Measurements from ENCODE around the gene TMCO4.
"Not testable (repeated sequence)": the region's sequence is repeated elsewhere in the genome, so short reads cannot be mapped to it uniquely, and the experiment has no call there.

The TMCO4 gene

GRCh38 chr1:19799230-19800075, at the start of gene TMCO4:
TSS of gene TMCO4 (minus strand) at chr1:19799916. CDS start at chr1:19780758, 19,158 bp downstream.
- peaks cover 15% of the 10 kb centered on the region for H3K4me1 Mint-ChIP-seq (ENCODE audit: low read depth)
- H3K9me3 Mint-ChIP-seq: no peaks in the 10 kb centered on the region
- peak within 1 kb of the TSS; percentile 78 for H3K27ac Mint-ChIP-seq
- H3K36me3 Mint-ChIP-seq (ENCODE audit: low read depth): peaks cover 3% of the 10 kb centered on the region
- H3K4me3 Mint-ChIP-seq: peak within 1 kb of the TSS; percentile 83
- peaks cover 5% of the 10 kb centered on the region for H3K27me3 Mint-ChIP-seq (ENCODE audit: low read depth)

DNA sequence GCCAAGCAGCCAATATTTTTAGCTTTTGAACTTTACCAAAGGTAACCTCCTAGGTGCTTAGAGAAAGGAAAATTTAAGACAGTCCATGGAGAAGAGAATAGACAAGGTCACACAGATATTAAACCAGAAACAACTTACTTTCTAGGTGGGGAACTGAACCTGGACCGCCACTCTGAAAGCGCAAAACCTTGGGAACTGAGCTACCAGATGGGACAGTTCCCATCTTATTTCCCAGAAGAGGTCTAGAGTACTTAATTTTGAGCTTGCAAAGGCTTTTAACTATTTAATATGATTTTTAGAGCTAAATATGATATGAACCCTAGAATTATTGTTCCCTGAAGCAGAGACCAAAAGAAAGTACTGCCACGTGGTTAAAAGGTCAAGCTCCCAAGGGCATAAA, 49.6 kb upstream of the TMCO4 start:
- H3K36me3 Mint-ChIP-seq (ENCODE audit: low read depth); H3K27ac Mint-ChIP-seq; H3K9me3 Mint-ChIP-seq; H3K4me3 Mint-ChIP-seq; H3K4me1 Mint-ChIP-seq (ENCODE audit: low read depth): not testable (repeated sequence)
- peaks cover 14% of the 10 kb centered on the region for H3K27me3 Mint-ChIP-seq (ENCODE audit: low read depth)

- H3K4me3 Mint-ChIP-seq; H3K36me3 Mint-ChIP-seq (ENCODE audit: low read depth); H3K9me3 Mint-ChIP-seq; H3K27ac Mint-ChIP-seq; H3K4me1 Mint-ChIP-seq (ENCODE audit: low read depth): not testable (repeated sequence)
- peaks cover 14% of the 10 kb centered on the region for H3K27me3 Mint-ChIP-seq (ENCODE audit: low read depth)
These were observed 47.6 kb upstream of the TMCO4 start for GRCh38 chr1:19847334-19847733.

- Mint-ChIP-seq H3K4me3 (no peak overlapping the region), H3K36me3 (ENCODE audit: low read depth) (no peaks in the 10 kb centered on the region), H3K27me3 (ENCODE audit: low read depth) (peaks cover 14% of the 10 kb centered on the region), H3K9me3 (no peaks in the 10 kb centered on the region), H3K4me1 (ENCODE audit: low read depth) (no peaks in the 10 kb centered on the region), H3K27ac (no peak overlapping the region)
These were observed 46.6 kb upstream of the TMCO4 start for GRCh38 chr1:19846338-19846737.

GRCh38 chr1:19845555-19845954, 45.8 kb upstream of the TMCO4 start:
- H3K27ac Mint-ChIP-seq: no peak overlapping the region
- H3K9me3 Mint-ChIP-seq: no peaks in the 10 kb centered on the region
- peaks cover 14% of the 10 kb centered on the region for H3K27me3 Mint-ChIP-seq (ENCODE audit: low read depth)
- no peaks in the 10 kb centered on the region for H3K4me1 Mint-ChIP-seq (ENCODE audit: low read depth)
- H3K36me3 Mint-ChIP-seq (ENCODE audit: low read depth): no peaks in the 10 kb centered on the region
- H3K4me3 Mint-ChIP-seq: no peak overlapping the region

DNA sequence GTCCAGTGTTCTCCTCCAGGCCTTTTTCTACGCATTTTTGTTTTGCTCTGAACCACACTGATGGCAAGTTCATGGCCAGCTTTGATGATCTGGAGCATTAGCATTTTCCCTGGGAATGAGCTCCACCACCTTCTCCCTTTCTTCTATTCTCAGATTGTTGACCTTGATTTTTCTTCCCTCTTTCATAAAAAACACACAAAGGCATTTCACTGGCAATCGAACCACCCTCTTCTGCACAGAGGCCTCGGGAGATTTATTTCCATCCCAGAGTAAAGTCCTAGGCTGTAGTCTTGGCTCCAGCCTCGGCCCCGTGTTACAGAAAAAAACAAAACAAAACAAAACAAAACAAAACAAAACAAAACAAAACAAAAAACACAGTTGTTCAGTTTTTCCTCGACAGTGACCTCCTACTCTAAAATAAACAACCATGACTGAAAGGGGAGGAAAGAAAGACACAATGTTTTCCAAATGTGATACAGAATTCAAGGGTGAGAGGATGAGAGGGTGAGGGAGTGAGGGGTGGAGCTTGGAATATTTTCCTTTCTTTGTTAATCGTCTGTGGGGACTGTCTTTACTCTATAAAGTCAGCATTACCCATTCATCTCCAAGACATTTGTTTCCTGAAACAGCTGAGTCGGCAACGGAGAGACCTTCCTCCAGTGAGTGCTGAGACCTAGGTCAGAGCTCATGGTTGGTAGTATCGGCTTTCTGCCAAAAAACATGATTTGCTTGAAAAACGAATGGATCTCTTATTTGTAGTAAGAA, 45.2 kb upstream of the TMCO4 start:
- no peak overlapping the region for H3K27ac Mint-ChIP-seq
- peaks cover 14% of the 10 kb centered on the region for H3K27me3 Mint-ChIP-seq (ENCODE audit: low read depth)
- no peak overlapping the region for H3K4me3 Mint-ChIP-seq
- no peaks in the 10 kb centered on the region for H3K36me3 Mint-ChIP-seq (ENCODE audit: low read depth)
- no peaks in the 10 kb centered on the region for H3K4me1 Mint-ChIP-seq (ENCODE audit: low read depth)
- no peaks in the 10 kb centered on the region for H3K9me3 Mint-ChIP-seq

DNA sequence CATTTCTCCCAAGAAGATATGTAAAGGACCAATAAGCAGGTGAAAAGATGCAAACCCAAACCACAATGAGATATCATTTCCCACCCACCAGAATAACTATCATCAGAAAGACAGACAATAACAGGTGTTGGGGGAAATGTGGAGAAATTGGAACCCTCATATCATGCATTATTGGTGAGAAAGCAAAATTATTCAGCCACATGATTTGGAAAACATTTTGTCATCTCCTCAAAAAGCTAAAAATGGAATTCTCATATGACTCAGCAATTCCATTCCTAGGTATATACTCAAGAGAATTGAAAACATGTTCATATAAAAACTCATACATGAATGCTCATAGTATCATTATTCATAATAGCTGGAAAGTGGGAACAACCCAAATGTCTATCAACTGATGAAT, 40.5 kb upstream of the TMCO4 start:
- Mint-ChIP-seq H3K9me3 (no peaks in the 10 kb centered on the region), H3K27me3 (ENCODE audit: low read depth) (peaks cover 18% of the 10 kb centered on the region), H3K36me3 (ENCODE audit: low read depth) (no peaks in the 10 kb centered on the region), H3K4me1 (ENCODE audit: low read depth) (no peaks in the 10 kb centered on the region), H3K4me3 (no peak overlapping the region), H3K27ac (no peak overlapping the region)

DNA sequence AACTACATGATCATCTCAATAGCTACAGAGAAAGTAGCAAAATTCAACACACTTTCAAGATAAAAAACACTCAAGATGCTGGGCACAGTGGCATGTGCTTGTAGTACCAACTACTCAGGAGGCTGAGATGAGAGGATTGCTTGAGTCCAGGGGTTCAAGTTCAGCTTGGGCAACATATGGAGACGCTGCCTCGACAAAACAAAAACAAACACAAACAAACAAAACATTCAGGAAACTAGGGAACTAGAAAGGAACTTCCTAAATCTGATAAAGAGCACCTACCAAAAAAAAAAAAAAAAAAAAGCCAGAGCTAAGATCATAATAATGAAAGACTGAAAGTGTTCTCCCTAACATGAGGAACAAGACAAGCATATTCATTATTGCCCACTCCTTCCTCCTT, 38.1 kb upstream of the TMCO4 start:
- H3K27ac Mint-ChIP-seq: no peak overlapping the region
- H3K27me3 Mint-ChIP-seq (ENCODE audit: low read depth): peaks cover 12% of the 10 kb centered on the region
- H3K36me3 Mint-ChIP-seq (ENCODE audit: low read depth): no peaks in the 10 kb centered on the region
- H3K4me1 Mint-ChIP-seq (ENCODE audit: low read depth): no peaks in the 10 kb centered on the region
- H3K4me3 Mint-ChIP-seq: no peak overlapping the region
- H3K9me3 Mint-ChIP-seq: no peaks in the 10 kb centered on the region

GRCh38 chr1:19835578-19835977, 35.9 kb upstream of the TMCO4 start:
- Mint-ChIP-seq H3K27me3 (ENCODE audit: low read depth) (peaks cover 21% of the 10 kb centered on the region), H3K4me3 (no peak overlapping the region), H3K4me1 (ENCODE audit: low read depth) (no peaks in the 10 kb centered on the region), H3K9me3 (no peaks in the 10 kb centered on the region), H3K36me3 (ENCODE audit: low read depth) (no peaks in the 10 kb centered on the region), H3K27ac (no peak overlapping the region)

DNA sequence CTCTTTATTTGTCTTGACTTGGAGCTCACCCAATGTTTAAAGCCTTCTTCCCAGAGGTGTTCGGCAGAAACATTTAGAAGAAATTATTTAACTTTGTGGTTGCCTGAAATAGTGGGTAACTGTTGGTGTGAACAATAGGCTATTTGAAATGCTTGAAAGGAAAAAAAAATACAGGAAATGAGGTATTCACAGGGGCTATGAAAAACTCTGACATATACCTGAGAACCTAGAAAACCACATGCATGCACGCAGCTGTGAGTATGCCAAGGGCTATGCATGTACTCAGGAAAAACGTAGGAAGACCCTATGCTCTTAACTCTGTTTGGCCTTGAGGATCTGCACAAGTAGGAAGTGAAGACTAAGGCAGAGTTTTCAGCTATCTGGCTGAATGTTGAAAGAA, 31.7 kb upstream of the TMCO4 start:
- Mint-ChIP-seq H3K27ac (no peak overlapping the region), H3K4me3 (no peak overlapping the region), H3K9me3 (no peaks in the 10 kb centered on the region), H3K4me1 (ENCODE audit: low read depth) (no peaks in the 10 kb centered on the region), H3K36me3 (ENCODE audit: low read depth) (no peaks in the 10 kb centered on the region), H3K27me3 (ENCODE audit: low read depth) (peaks cover 18% of the 10 kb centered on the region)

DNA sequence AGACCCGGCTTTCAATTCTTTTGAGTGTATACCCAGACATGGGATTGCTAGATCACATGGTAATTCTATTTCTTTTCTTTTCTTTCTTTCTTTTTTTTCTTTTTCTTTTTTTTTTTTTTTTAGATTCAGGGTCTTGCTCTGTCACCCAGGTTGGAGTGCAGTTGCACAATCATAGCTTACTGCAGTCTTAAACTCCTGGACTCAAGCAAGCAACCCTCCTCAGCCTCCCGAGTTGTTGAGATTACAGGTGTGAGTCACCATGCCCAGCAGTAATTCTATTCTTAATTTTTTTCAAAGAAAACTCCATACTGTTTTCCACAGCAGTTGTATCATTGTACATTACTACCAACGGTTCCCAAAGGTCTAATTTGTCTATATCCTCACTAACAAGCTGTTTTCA, 28.8 kb upstream of the TMCO4 start:
- H3K27ac Mint-ChIP-seq: no peak overlapping the region
- H3K36me3 Mint-ChIP-seq (ENCODE audit: low read depth): no peaks in the 10 kb centered on the region
- H3K27me3 Mint-ChIP-seq (ENCODE audit: low read depth): peaks cover 18% of the 10 kb centered on the region
- peaks cover 2% of the 10 kb centered on the region for H3K4me1 Mint-ChIP-seq (ENCODE audit: low read depth)
- no peaks in the 10 kb centered on the region for H3K9me3 Mint-ChIP-seq
- H3K4me3 Mint-ChIP-seq: no peak overlapping the region

DNA sequence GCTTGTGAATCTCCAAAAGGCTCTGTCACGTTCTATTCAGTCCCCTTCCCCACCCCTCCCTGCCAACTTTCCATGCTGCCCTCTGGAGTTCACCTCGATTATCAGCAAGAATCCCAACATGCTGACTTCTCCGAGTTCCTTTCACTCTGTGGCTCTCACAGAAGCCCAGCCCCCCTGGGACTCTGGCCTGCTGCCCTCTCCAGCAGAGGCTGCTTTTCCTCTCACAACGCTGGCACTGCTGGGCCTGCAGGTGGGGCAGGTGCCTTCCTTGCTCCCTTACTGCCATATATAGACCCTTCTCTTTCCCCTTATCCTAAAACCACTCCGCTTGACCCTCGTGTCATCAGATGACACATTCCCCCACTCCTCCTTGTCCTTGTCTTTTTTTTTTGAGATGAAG, 25.6 kb upstream of the TMCO4 start:
- Mint-ChIP-seq H3K4me1 (ENCODE audit: low read depth) (peaks cover 2% of the 10 kb centered on the region), H3K9me3 (no peaks in the 10 kb centered on the region), H3K27ac (no peak overlapping the region), H3K4me3 (no peak overlapping the region), H3K36me3 (ENCODE audit: low read depth) (no peaks in the 10 kb centered on the region), H3K27me3 (ENCODE audit: low read depth) (peaks cover 7% of the 10 kb centered on the region)

GRCh38 chr1:19824541-19824940, 24.8 kb upstream of the TMCO4 start:
- H3K27ac Mint-ChIP-seq: no peak overlapping the region
- H3K9me3 Mint-ChIP-seq: no peaks in the 10 kb centered on the region
- H3K4me3 Mint-ChIP-seq: no peak overlapping the region
- H3K36me3 Mint-ChIP-seq (ENCODE audit: low read depth): no peaks in the 10 kb centered on the region
- peaks cover 7% of the 10 kb centered on the region for H3K27me3 Mint-ChIP-seq (ENCODE audit: low read depth)
- H3K4me1 Mint-ChIP-seq (ENCODE audit: low read depth): peaks cover 2% of the 10 kb centered on the region

DNA sequence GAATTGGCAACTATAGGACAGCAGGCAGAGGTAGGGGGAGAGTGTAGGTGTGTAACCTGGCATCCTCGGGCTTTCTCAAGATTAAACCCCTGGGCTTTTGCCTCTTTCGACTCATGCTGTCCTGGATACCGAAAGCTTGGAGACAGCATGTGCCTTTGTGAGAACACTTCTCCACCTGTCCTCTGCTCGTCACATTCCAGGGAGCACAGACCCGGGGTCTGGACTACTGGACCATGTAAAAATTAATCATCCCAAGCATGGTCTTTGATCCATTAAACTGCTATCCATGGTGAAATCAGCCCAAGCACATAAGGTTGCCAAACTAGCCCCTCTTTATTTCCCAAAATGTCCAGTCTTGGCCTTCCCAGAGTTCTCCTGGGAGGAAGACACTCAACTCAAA, 24.3 kb upstream of the TMCO4 start:
- H3K36me3 Mint-ChIP-seq (ENCODE audit: low read depth): no peaks in the 10 kb centered on the region
- peaks cover 2% of the 10 kb centered on the region for H3K4me1 Mint-ChIP-seq (ENCODE audit: low read depth)
- H3K27ac Mint-ChIP-seq: no peak overlapping the region
- no peaks in the 10 kb centered on the region for H3K9me3 Mint-ChIP-seq
- H3K27me3 Mint-ChIP-seq (ENCODE audit: low read depth): peaks cover 7% of the 10 kb centered on the region
- H3K4me3 Mint-ChIP-seq: no peak overlapping the region

- no peaks in the 10 kb centered on the region for H3K36me3 Mint-ChIP-seq (ENCODE audit: low read depth)
- H3K27me3 Mint-ChIP-seq (ENCODE audit: low read depth): peaks cover 9% of the 10 kb centered on the region
- no peak overlapping the region for H3K4me3 Mint-ChIP-seq
- peaks cover 1% of the 10 kb centered on the region for H3K4me1 Mint-ChIP-seq (ENCODE audit: low read depth)
- no peaks in the 10 kb centered on the region for H3K9me3 Mint-ChIP-seq
- H3K27ac Mint-ChIP-seq: no peak overlapping the region
These were observed 20.0 kb upstream of the TMCO4 start for GRCh38 chr1:19819701-19820100.

Data from T-helper 1 cell treated with Interleukin-12 subunit alpha and Interleukin-12 subunit beta and Interleukin-4 antibody, amounts not matched to agents 30 μg/mL and 1 μg/mL, for 36 hours (primary cell).